GM23338 (cell line): ENCODE results near the gene SKP1. TPM values are rescaled to one million over a fixed set of nuclear protein-coding genes. Genes with fewer than 3 reads are reported as not detected.

ENCODE experiments used
- ATAC-seq: fragments of 200-7000 bp; cut with Tn5 transposase; 3 replicates; pipeline ENCODE4 v1.9.1; 2020
- DNase-seq: peaks from one replicate; pipeline ENCODE4 v3.0.0-alpha.2; 2015; ENCODE audit warnings: low spot score
- H2AFZ ChIP-seq: fragments of 200-600 bp; sonication (generic); 2 replicates; pipeline ENCODE4 v1.8.0; 2016; ENCODE audit warnings: antibody characterized with exemption, mild to moderate bottlenecking, moderate library complexity
- H3F3A ChIP-seq: fragments of 200-600 bp; sonication (generic); replicated peaks from 2 replicates; pipeline ENCODE4 v1.8.0; 2017; ENCODE audit warnings: antibody characterized with exemption, mixed run types, low read depth
- H3K27ac ChIP-seq: fragments of 200-600 bp; sonication (generic); 2 replicates; pipeline ENCODE4 v1.6.1; 2016; ENCODE audit warnings: low read depth
- H3K27me3 ChIP-seq: fragments of 200-600 bp; sonication (generic); 2 replicates; pipeline ENCODE4 v1.8.0; 2016; ENCODE audit warnings: mild to moderate bottlenecking, mixed run types, moderate library complexity; ENCODE audit not compliant: insufficient read depth
- H3K36me3 ChIP-seq: fragments of 200-600 bp; sonication (generic); 2 replicates; pipeline ENCODE4 v1.8.0; 2016; ENCODE audit warnings: mild to moderate bottlenecking; ENCODE audit not compliant: insufficient read depth
- H3K4me1 ChIP-seq: fragments of 200-600 bp; sonication (generic); 2 replicates; pipeline ENCODE4 v1.8.0; 2016; ENCODE audit warnings: mild to moderate bottlenecking, moderate library complexity; ENCODE audit not compliant: insufficient read depth
- H3K4me2 ChIP-seq: fragments of 200-600 bp; sonication (generic); 2 replicates; pipeline ENCODE4 v1.7.1; 2017; ENCODE audit warnings: mixed run types
- H3K4me3 ChIP-seq: fragments of 200-600 bp; sonication (generic); 2 replicates; pipeline ENCODE4 v1.6.1; 2016; ENCODE audit warnings: mixed run types
- H3K79me2 ChIP-seq: fragments of 200-600 bp; sonication (generic); replicated peaks from 2 replicates; pipeline ENCODE4 v1.8.0; 2017; ENCODE audit warnings: mild to moderate bottlenecking; ENCODE audit not compliant: insufficient read depth
- H3K9me2 ChIP-seq: fragments of 200-600 bp; sonication (generic); 2 replicates; pipeline ENCODE4 v1.8.0; 2017; ENCODE audit not compliant: insufficient read depth
- H4K20me1 ChIP-seq: fragments of 200-600 bp; sonication (generic); replicated peaks from 2 replicates; pipeline ENCODE4 v1.8.0; 2017; ENCODE audit warnings: mild to moderate bottlenecking; ENCODE audit not compliant: insufficient read depth
- H3K27ac Mint-ChIP-seq: 2 replicates; pipeline ENCODE4 v1.8.0; 2020; ENCODE audit warnings: inconsistent platforms, mild to moderate bottlenecking, moderate library complexity, mixed read lengths
- H3K27me3 Mint-ChIP-seq: 3 replicates; pipeline ENCODE4 v1.8.0; 2022; ENCODE audit warnings: low read depth, mild to moderate bottlenecking, moderate library complexity, mixed read lengths, inconsistent platforms; ENCODE audit not compliant: insufficient read depth, poor library complexity
- H3K36me3 Mint-ChIP-seq: 3 replicates; pipeline ENCODE4 v1.8.0; 2021; ENCODE audit warnings: low read depth, mild to moderate bottlenecking, inconsistent platforms, moderate library complexity, mixed read lengths
- H3K4me1 Mint-ChIP-seq: 3 replicates; pipeline ENCODE4 v1.8.0; 2020; ENCODE audit warnings: mild to moderate bottlenecking, inconsistent platforms, mixed read lengths
- H3K4me3 Mint-ChIP-seq: 3 replicates; pipeline ENCODE4 v1.8.0; 2021; ENCODE audit warnings: moderate library complexity, mild to moderate bottlenecking, inconsistent platforms, mixed read lengths
- H3K9me3 Mint-ChIP-seq: 3 replicates; pipeline ENCODE4 v1.8.0; 2020; ENCODE audit warnings: moderate library complexity, mild to moderate bottlenecking, inconsistent platforms, mixed read lengths
- EZH2 ChIP-seq: fragments of 200-600 bp; sonication (generic); IDR thresholded peaks from one replicate; pipeline ENCODE4 v1.8.0; 2017; ENCODE audit warnings: antibody characterized with exemption, mild to moderate bottlenecking, low read depth; ENCODE audit not compliant: unreplicated experiment
- STAT1 ChIP-seq: IDR thresholded peaks from one replicate; pipeline ENCODE4 v1.6.1; 2016; ENCODE audit warnings: antibody characterized with exemption; ENCODE audit not compliant: unreplicated experiment
- ZNF114 ChIP-seq: fragments of 250-450 bp; sonication (Bioruptor Pico); IDR thresholded peaks from 2 replicates; pipeline ENCODE4 v1.5.0; 2020; ENCODE audit warnings: mild to moderate bottlenecking, moderate library complexity
- ZNF462 ChIP-seq: fragments of 250-450 bp; sonication (Bioruptor Pico); IDR thresholded peaks from 2 replicates; pipeline ENCODE4 v1.5.0; 2020; ENCODE audit warnings: mild to moderate bottlenecking, moderate library complexity
- polyA plus RNA-seq: library from polyadenylated mRNA; unstranded; fragments of >200 nt; fragmentation: Nextera tagmentation; extraction: Ambion mirVana; gene quantifications from 2 replicates; pipeline ENCODE4 v1.2.1, GENCODE V29; 2016
- total RNA-seq: library from RNA; depleted of rRNA; stranded (reverse); fragments of >200 nt; shearing (Covaris generic); gene quantifications from 2 replicates; pipeline ENCODE4 v1.2.3, GENCODE V29; 2014
- TF ChIP-seq, protein P1 (sequence below): IDR thresholded peaks from one replicate; pipeline ENCODE4 v1.6.1; 2018; ENCODE audit warnings: antibody characterized with exemption; ENCODE audit not compliant: unreplicated experiment
- TF ChIP-seq, protein P2 (sequence below), 2 experiments: fragments of 200-600 bp in 1 of 2; sonication (generic) in 1 of 2; conservative IDR thresholded peaks; 2 replicates each; pipeline versions ENCODE4 v1.5.1 to v1.6.1; 2016 to 2017; ENCODE audit warnings: antibody characterized with exemption in 2 of 2, low read depth in 2 of 2, mild to moderate bottlenecking in 2 of 2, moderate library complexity in 1 of 2
- TF ChIP-seq, protein P3 (sequence below): IDR thresholded peaks from 2 replicates; pipeline ENCODE4 v1.6.1; 2016; ENCODE audit warnings: antibody characterized with exemption

Gene SKP1
- total and polyA plus RNA-seq, 2 experiments from 2014 or later: 244 to 440 TPM

GRCh38 chr5:134206627-134207160 lies 29.9 kb upstream of the SKP1 start:
- TF ChIP-seq ZNF114 (CRISPR knock-in tag) (no peak), STAT1 (no peak), EZH2 (no peak), ZNF462 (CRISPR knock-in tag) (no peak)

DNA sequence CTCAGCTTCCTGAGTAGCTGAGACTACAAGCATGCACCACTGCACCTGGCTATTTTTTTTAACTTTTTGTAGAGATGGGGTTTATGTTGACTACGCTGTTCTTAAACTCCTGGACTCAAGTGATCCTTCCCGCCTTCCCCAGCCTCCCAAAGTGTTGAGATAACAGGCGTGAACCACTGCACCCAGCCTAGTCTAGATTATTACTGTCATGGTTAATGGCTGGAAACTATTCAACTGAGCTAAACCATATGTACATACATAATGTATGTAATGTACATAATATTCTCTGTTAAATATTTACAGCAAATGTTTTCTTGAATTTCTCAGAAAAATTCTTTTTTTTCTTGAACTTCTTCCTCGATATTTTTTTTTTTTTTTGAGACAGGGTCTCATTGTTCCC lies 27.8 kb upstream of the SKP1 start:
- peaks cover 91% of the 10 kb centered on the region for H3K79me2 ChIP-seq

More at GRCh38 chr5:134206627-134207160, 29.9 kb upstream of the SKP1 start:
- Mint-ChIP-seq H3K27me3 (peaks cover 2% of the 10 kb centered on the region), H3K4me3 (no peak overlapping the region), H3K9me3 (no peaks in the 10 kb centered on the region), H3K36me3 (peaks cover 43% of the 10 kb centered on the region), H3K27ac (no peak overlapping the region), H3K4me1 (peaks cover 15% of the 10 kb centered on the region; the same call in 2 of the 3 replicates)
- peaks cover 13% of the 10 kb centered on the region; the same call in 1 of the 2 replicates for H3K4me1 ChIP-seq
- peaks cover 98% of the 10 kb centered on the region for H3K79me2 ChIP-seq
- 0 out of 2 replicates have a peak, but pooled peaks cover 4% of the 10 kb centered on the region for H3F3A ChIP-seq
- no peak overlapping the region for H3K4me2 ChIP-seq
- no peak overlapping the region for H3K27ac ChIP-seq
- H3K27me3 ChIP-seq: no peaks in the 10 kb centered on the region
- H3K9me2 ChIP-seq: no peaks in the 10 kb centered on the region
- ATAC-seq (no peak), DNase-seq (no peak)
- no peak overlapping the region for H2AFZ ChIP-seq
- peaks cover 28% of the 10 kb centered on the region; the same call in 1 of the 2 replicates for H3K36me3 ChIP-seq
- peaks cover 74% of the 10 kb centered on the region for H4K20me1 ChIP-seq
- H3K4me3 ChIP-seq: no peak overlapping the region

More for the DNA sequence above, 27.8 kb upstream of the SKP1 start:
- H3K27ac ChIP-seq: no peak overlapping the region
- ATAC-seq (no peak), DNase-seq (no peak)
- H3K36me3 ChIP-seq: peaks cover 49% of the 10 kb centered on the region
- 0 out of 2 replicates have a peak, but pooled peaks cover 4% of the 10 kb centered on the region for H3F3A ChIP-seq
- Mint-ChIP-seq H3K36me3 (peaks cover 65% of the 10 kb centered on the region), H3K27ac (no peak overlapping the region), H3K4me1 (peaks cover 9% of the 10 kb centered on the region; the same call in 2 of the 3 replicates), H3K4me3 (no peak overlapping the region), H3K27me3 (peaks cover 2% of the 10 kb centered on the region), H3K9me3 (no peaks in the 10 kb centered on the region)
- H3K27me3 ChIP-seq: no peaks in the 10 kb centered on the region
- peaks cover 60% of the 10 kb centered on the region for H4K20me1 ChIP-seq
- H3K9me2 ChIP-seq: no peaks in the 10 kb centered on the region
- H3K4me3 ChIP-seq: no peak overlapping the region
- no peak overlapping the region for H2AFZ ChIP-seq
- 0 out of 2 replicates have a peak, but pooled peaks cover 2% of the 10 kb centered on the region for H3K4me1 ChIP-seq
- TF ChIP-seq, protein P1, sequence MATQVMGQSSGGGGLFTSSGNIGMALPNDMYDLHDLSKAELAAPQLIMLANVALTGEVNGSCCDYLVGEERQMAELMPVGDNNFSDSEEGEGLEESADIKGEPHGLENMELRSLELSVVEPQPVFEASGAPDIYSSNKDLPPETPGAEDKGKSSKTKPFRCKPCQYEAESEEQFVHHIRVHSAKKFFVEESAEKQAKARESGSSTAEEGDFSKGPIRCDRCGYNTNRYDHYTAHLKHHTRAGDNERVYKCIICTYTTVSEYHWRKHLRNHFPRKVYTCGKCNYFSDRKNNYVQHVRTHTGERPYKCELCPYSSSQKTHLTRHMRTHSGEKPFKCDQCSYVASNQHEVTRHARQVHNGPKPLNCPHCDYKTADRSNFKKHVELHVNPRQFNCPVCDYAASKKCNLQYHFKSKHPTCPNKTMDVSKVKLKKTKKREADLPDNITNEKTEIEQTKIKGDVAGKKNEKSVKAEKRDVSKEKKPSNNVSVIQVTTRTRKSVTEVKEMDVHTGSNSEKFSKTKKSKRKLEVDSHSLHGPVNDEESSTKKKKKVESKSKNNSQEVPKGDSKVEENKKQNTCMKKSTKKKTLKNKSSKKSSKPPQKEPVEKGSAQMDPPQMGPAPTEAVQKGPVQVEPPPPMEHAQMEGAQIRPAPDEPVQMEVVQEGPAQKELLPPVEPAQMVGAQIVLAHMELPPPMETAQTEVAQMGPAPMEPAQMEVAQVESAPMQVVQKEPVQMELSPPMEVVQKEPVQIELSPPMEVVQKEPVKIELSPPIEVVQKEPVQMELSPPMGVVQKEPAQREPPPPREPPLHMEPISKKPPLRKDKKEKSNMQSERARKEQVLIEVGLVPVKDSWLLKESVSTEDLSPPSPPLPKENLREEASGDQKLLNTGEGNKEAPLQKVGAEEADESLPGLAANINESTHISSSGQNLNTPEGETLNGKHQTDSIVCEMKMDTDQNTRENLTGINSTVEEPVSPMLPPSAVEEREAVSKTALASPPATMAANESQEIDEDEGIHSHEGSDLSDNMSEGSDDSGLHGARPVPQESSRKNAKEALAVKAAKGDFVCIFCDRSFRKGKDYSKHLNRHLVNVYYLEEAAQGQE: no peak
- TF ChIP-seq, protein P2, sequence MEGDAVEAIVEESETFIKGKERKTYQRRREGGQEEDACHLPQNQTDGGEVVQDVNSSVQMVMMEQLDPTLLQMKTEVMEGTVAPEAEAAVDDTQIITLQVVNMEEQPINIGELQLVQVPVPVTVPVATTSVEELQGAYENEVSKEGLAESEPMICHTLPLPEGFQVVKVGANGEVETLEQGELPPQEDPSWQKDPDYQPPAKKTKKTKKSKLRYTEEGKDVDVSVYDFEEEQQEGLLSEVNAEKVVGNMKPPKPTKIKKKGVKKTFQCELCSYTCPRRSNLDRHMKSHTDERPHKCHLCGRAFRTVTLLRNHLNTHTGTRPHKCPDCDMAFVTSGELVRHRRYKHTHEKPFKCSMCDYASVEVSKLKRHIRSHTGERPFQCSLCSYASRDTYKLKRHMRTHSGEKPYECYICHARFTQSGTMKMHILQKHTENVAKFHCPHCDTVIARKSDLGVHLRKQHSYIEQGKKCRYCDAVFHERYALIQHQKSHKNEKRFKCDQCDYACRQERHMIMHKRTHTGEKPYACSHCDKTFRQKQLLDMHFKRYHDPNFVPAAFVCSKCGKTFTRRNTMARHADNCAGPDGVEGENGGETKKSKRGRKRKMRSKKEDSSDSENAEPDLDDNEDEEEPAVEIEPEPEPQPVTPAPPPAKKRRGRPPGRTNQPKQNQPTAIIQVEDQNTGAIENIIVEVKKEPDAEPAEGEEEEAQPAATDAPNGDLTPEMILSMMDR (conservative IDR thresholded peaks at IDR 0.05; ENCODE audit: low read depth in 2 of 2): no peak
- no peak for TF ChIP-seq ZNF114 (CRISPR knock-in tag)
- TF ChIP-seq, protein P3, sequence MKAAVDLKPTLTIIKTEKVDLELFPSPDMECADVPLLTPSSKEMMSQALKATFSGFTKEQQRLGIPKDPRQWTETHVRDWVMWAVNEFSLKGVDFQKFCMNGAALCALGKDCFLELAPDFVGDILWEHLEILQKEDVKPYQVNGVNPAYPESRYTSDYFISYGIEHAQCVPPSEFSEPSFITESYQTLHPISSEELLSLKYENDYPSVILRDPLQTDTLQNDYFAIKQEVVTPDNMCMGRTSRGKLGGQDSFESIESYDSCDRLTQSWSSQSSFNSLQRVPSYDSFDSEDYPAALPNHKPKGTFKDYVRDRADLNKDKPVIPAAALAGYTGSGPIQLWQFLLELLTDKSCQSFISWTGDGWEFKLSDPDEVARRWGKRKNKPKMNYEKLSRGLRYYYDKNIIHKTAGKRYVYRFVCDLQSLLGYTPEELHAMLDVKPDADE: no peak
- no peak overlapping the region for H3K4me2 ChIP-seq
